Measurements from ENCODE around the gene INVS.

DNA sequence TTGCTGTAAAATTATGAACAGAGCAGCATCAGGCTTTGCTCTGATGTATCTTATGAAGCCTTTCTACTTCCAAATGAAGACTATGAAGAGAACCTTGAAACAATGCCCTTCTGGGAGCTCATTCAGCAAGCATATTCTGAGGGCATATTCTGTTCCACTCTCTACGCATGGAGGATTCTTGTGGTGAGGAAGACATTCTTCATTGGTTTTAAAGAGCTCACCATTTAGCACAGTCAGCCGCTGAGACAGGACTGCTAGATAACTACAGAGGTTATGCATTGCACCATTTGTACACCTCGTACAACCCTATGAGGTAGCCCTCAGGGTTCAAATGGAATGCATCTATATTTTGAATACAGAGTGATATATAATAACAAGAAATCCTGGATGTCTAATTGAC, 61.0 kb downstream of the INVS start:
- TF ChIP-seq, protein P1, sequence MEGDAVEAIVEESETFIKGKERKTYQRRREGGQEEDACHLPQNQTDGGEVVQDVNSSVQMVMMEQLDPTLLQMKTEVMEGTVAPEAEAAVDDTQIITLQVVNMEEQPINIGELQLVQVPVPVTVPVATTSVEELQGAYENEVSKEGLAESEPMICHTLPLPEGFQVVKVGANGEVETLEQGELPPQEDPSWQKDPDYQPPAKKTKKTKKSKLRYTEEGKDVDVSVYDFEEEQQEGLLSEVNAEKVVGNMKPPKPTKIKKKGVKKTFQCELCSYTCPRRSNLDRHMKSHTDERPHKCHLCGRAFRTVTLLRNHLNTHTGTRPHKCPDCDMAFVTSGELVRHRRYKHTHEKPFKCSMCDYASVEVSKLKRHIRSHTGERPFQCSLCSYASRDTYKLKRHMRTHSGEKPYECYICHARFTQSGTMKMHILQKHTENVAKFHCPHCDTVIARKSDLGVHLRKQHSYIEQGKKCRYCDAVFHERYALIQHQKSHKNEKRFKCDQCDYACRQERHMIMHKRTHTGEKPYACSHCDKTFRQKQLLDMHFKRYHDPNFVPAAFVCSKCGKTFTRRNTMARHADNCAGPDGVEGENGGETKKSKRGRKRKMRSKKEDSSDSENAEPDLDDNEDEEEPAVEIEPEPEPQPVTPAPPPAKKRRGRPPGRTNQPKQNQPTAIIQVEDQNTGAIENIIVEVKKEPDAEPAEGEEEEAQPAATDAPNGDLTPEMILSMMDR (IDR thresholded peaks at IDR 0.05) = no peak
- no peak for TF ChIP-seq POLR2A (IDR thresholded peaks at IDR 0.05)
